ENCODE measurements around the gene XPO5.
"Not testable (repeated sequence)": the region's sequence is repeated elsewhere in the genome, so short reads cannot be mapped to it uniquely, and the experiment has no call there.

XPO5 gene

DNA sequence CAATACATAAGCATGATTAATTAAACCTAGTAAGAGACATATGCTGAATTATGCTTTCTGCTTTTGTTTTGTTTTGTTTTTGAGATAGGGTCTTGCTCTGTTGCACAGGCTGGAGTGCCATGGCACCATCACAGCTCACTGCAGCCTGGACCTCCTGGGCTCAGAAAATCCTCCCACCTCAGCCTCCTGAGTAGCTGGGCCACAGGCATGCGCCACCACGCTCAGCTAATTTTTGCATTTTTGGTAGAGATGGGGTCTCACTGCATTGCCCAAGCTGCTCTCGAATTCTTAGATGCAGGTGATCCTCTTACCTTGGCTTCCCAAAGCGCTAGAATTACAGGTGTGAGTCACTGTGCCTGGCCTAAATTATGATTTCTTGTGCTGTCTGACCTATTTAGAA is 3.8 kb downstream of the XPO5 start:
- Histone ChIP-seq H3K27me3 (ENCODE audit: control insufficient read depth, low read length) (no peaks in the 10 kb centered on the region), H3F3A (ENCODE audit: control insufficient read depth, insufficient read depth) (peaks cover 7% of the 10 kb centered on the region), H3K27ac (ENCODE audit: low read depth, low read length) (no peak overlapping the region), H3K79me2 (ENCODE audit: control insufficient read depth, low read length) (peaks cover 47% of the 10 kb centered on the region), H3K4me1 (ENCODE audit: control insufficient read depth, low read length) (peaks cover 6% of the 10 kb centered on the region; the same call in 1 of the 2 replicates), H3K9me2 (replicated peaks; ENCODE audit: control insufficient read depth, low read length) (no peaks in the 10 kb centered on the region), H4K20me1 (ENCODE audit: control insufficient read depth, insufficient read depth, low read depth, low read length) (0 out of 2 replicates have a peak, but pooled peaks cover 2% of the 10 kb centered on the region), H3K4me3 (ENCODE audit: low read length) (no peak overlapping the region), H3K36me3 (ENCODE audit: control insufficient read depth, low read length) (peaks cover 65% of the 10 kb centered on the region), H3K9me3 (ENCODE audit: control insufficient read depth, insufficient read depth, low read length) (no peaks in the 10 kb centered on the region), H3K4me2 (ENCODE audit: low read length) (no peak overlapping the region)
- no peak for TF ChIP-seq EZH2phosphoT487 (IDR thresholded peaks at IDR 0.05; ENCODE audit: borderline replicate concordance, low read length)
- TF ChIP-seq, protein P1, sequence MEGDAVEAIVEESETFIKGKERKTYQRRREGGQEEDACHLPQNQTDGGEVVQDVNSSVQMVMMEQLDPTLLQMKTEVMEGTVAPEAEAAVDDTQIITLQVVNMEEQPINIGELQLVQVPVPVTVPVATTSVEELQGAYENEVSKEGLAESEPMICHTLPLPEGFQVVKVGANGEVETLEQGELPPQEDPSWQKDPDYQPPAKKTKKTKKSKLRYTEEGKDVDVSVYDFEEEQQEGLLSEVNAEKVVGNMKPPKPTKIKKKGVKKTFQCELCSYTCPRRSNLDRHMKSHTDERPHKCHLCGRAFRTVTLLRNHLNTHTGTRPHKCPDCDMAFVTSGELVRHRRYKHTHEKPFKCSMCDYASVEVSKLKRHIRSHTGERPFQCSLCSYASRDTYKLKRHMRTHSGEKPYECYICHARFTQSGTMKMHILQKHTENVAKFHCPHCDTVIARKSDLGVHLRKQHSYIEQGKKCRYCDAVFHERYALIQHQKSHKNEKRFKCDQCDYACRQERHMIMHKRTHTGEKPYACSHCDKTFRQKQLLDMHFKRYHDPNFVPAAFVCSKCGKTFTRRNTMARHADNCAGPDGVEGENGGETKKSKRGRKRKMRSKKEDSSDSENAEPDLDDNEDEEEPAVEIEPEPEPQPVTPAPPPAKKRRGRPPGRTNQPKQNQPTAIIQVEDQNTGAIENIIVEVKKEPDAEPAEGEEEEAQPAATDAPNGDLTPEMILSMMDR (IDR thresholded peaks at IDR 0.05; ENCODE audit: low read depth, low read length, poor library complexity, severe bottlenecking), result no peak

GRCh38 chr6:43570876-43571441 is 4.9 kb downstream of the XPO5 start:
- Histone ChIP-seq H3F3A (ENCODE audit: control insufficient read depth, insufficient read depth) (no peaks in the 10 kb centered on the region), H3K36me3 (ENCODE audit: control insufficient read depth, low read length) (peaks cover 63% of the 10 kb centered on the region), H4K20me1 (ENCODE audit: control insufficient read depth, insufficient read depth, low read depth, low read length) (0 out of 2 replicates have a peak, but pooled peaks cover 2% of the 10 kb centered on the region), H3K79me2 (ENCODE audit: control insufficient read depth, low read length) (peaks cover 37% of the 10 kb centered on the region), H3K4me3 (ENCODE audit: low read length) (no peak overlapping the region), H3K27ac (ENCODE audit: low read depth, low read length) (no peak overlapping the region), H3K9me3 (ENCODE audit: control insufficient read depth, insufficient read depth, low read length) (no peaks in the 10 kb centered on the region), H3K4me1 (ENCODE audit: control insufficient read depth, low read length) (peaks cover 6% of the 10 kb centered on the region; the same call in 1 of the 2 replicates), H3K27me3 (ENCODE audit: control insufficient read depth, low read length) (no peaks in the 10 kb centered on the region), H3K4me2 (ENCODE audit: low read length) (no peak overlapping the region), H3K9me2 (replicated peaks; ENCODE audit: control insufficient read depth, low read length) (no peaks in the 10 kb centered on the region)
- TF ChIP-seq, protein P1 (IDR thresholded peaks at IDR 0.05; ENCODE audit: low read depth, low read length, poor library complexity, severe bottlenecking), result no peak
- no peak for TF ChIP-seq EZH2phosphoT487 (IDR thresholded peaks at IDR 0.05; ENCODE audit: borderline replicate concordance, low read length)

DNA sequence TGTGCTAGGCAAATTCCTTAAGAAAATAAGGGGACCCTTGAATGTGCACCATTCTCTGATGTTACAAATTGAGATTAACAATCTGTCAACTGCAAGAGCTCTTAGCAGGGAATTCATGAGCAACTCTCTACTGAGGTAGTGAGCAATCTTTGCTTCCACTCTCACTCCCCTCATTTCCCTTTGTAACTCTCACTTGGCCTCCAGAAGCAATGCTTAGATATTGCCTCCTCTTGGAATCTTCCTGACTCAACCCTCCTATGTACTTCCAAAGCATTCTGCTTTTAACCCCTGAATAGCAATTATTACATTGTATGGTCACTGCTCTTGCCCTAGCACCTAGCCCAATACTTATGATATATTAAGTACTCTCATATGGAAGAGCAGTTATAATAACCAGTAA is 16.5 kb downstream of the XPO5 start:
- H3K27ac ChIP-seq (ENCODE audit: low read depth, low read length), result no peak overlapping the region
- TF ChIP-seq, protein P1 (IDR thresholded peaks at IDR 0.05; ENCODE audit: low read depth, low read length, poor library complexity, severe bottlenecking), result no peak
- no peak for TF ChIP-seq EZH2phosphoT487 (IDR thresholded peaks at IDR 0.05; ENCODE audit: borderline replicate concordance, low read length)

DNA sequence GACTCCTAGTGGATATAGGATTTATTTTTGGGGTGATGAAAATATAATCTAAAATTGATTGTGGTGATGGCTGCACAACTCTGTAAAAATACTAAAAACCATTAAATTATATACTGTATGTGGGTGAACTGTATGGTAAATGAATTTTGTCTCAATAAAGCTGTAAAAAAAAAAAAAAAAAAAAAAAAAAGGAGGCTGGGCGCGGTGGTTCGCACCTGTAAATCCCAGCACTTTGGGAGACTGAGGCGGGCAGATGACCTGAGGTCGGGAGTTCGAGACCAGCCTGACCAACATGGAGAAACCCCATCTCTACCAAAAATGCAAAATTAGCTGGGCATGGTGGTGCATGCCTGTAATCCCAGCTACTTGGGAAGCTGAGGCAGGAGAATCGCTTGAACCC is 18.2 kb downstream of the XPO5 start:
- H3K27me3 ChIP-seq (ENCODE audit: control insufficient read depth, low read length); H3F3A ChIP-seq (ENCODE audit: control insufficient read depth, insufficient read depth); H3K4me1 ChIP-seq (ENCODE audit: control insufficient read depth, low read length); H3K4me3 ChIP-seq (ENCODE audit: low read length); H3K9me2 ChIP-seq (replicated peaks; ENCODE audit: control insufficient read depth, low read length); H3K79me2 ChIP-seq (ENCODE audit: control insufficient read depth, low read length); H3K27ac ChIP-seq (ENCODE audit: low read depth, low read length); H4K20me1 ChIP-seq (ENCODE audit: control insufficient read depth, insufficient read depth, low read depth, low read length); H3K9me3 ChIP-seq (ENCODE audit: control insufficient read depth, insufficient read depth, low read length); H3K4me2 ChIP-seq (ENCODE audit: low read length): not testable (repeated sequence)
- H3K36me3 ChIP-seq (ENCODE audit: control insufficient read depth, low read length), result peaks cover 94% of the 10 kb centered on the region

More for the DNA sequence above, 16.5 kb downstream of the XPO5 start:
- no peaks in the 10 kb centered on the region for H3K4me1 ChIP-seq (ENCODE audit: control insufficient read depth, low read length)
- no peaks in the 10 kb centered on the region for H3K27me3 ChIP-seq (ENCODE audit: control insufficient read depth, low read length)
- H4K20me1 ChIP-seq (ENCODE audit: control insufficient read depth, insufficient read depth, low read depth, low read length), result no peaks in the 10 kb centered on the region
- no peak overlapping the region for H3K4me3 ChIP-seq (ENCODE audit: low read length)
- H3F3A ChIP-seq (ENCODE audit: control insufficient read depth, insufficient read depth), result no peaks in the 10 kb centered on the region
- no peaks in the 10 kb centered on the region for H3K9me2 ChIP-seq (replicated peaks; ENCODE audit: control insufficient read depth, low read length)
- no peaks in the 10 kb centered on the region for H3K79me2 ChIP-seq (ENCODE audit: control insufficient read depth, low read length)
- H3K36me3 ChIP-seq (ENCODE audit: control insufficient read depth, low read length), result peaks cover 97% of the 10 kb centered on the region
- no peak overlapping the region for H3K4me2 ChIP-seq (ENCODE audit: low read length)
- H3K9me3 ChIP-seq (ENCODE audit: control insufficient read depth, insufficient read depth, low read length), result no peaks in the 10 kb centered on the region
